Progenitor cell of endocrine pancreas (in vitro differentiated cells): Measurements from ENCODE around the gene F5. TPM values are rescaled to one million over a fixed set of nuclear protein-coding genes. Genes with fewer than 3 reads are reported as not detected.
"Not testable (repeated sequence)": the region's sequence is repeated elsewhere in the genome, so short reads cannot be mapped to it uniquely, and the experiment has no call there.

ENCODE experiments used
- DNase-seq: peaks from one replicate; pipeline ENCODE4 v3.0.0; 2021; ENCODE audit warnings: low spot score; ENCODE audit not compliant: unreplicated experiment
- H3K27ac Mint-ChIP-seq: 2 replicates; pipeline ENCODE4 v1.8.0; 2021; ENCODE audit warnings: mild to moderate bottlenecking, moderate library complexity, mixed read lengths
- H3K27me3 Mint-ChIP-seq: 2 replicates; pipeline ENCODE4 v1.8.0; 2021; ENCODE audit warnings: mixed read lengths
- H3K36me3 Mint-ChIP-seq: 2 replicates; pipeline ENCODE4 v1.8.0; 2022; ENCODE audit warnings: mixed read lengths; ENCODE audit not compliant: insufficient read depth
- H3K4me1 Mint-ChIP-seq: 2 replicates; pipeline ENCODE4 v1.8.0; 2021; ENCODE audit warnings: low read depth, mixed read lengths
- H3K4me3 Mint-ChIP-seq: 2 replicates; pipeline ENCODE4 v1.8.0; 2021; ENCODE audit warnings: low read depth, mild to moderate bottlenecking, moderate library complexity, mixed read lengths
- H3K9me3 Mint-ChIP-seq: 2 replicates; pipeline ENCODE4 v1.8.0; 2021; ENCODE audit warnings: low read depth, mixed read lengths
- total RNA-seq: library from RNA; stranded (reverse); gene quantifications from 2 replicates; pipeline ENCODE4 v1.2.1, GENCODE V29; 2021
- TF ChIP-seq, protein P1 (sequence below): fragments of 200-600 bp; sonication (generic); IDR thresholded peaks from one replicate; pipeline ENCODE4 v1.5.0; 2021; ENCODE audit warnings: antibody characterized with exemption, mild to moderate bottlenecking; ENCODE audit not compliant: unreplicated experiment

F5 gene
- total RNA-seq, 1 donor from 2014 or later = 2.9 TPM

DNA sequence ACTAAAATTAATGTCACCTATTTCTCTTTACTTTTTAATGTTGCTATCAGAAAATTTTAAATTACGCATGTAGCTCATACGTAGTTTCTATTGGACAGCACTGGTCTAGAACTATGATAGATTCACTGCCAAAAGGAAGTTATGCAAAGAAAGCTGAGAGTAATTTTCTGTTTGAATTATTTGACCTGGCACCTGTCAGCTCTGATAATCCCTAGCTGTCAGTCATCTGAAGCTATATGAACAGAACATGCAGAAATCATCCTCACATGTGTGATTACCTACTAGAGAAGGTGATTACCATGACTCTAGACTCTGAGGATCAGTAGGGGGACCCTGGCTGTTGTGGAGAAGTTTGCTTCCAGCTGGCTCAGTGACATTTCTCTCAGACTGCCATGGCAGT is 40.8 kb downstream of the F5 start:
- H3K4me3 Mint-ChIP-seq = no peak overlapping the region
- H3K27me3 Mint-ChIP-seq = peaks cover 4% of the 10 kb centered on the region
- H3K36me3 Mint-ChIP-seq = no peaks in the 10 kb centered on the region
- TF ChIP-seq, protein P1, sequence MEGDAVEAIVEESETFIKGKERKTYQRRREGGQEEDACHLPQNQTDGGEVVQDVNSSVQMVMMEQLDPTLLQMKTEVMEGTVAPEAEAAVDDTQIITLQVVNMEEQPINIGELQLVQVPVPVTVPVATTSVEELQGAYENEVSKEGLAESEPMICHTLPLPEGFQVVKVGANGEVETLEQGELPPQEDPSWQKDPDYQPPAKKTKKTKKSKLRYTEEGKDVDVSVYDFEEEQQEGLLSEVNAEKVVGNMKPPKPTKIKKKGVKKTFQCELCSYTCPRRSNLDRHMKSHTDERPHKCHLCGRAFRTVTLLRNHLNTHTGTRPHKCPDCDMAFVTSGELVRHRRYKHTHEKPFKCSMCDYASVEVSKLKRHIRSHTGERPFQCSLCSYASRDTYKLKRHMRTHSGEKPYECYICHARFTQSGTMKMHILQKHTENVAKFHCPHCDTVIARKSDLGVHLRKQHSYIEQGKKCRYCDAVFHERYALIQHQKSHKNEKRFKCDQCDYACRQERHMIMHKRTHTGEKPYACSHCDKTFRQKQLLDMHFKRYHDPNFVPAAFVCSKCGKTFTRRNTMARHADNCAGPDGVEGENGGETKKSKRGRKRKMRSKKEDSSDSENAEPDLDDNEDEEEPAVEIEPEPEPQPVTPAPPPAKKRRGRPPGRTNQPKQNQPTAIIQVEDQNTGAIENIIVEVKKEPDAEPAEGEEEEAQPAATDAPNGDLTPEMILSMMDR = no peak
- no peak for DNase-seq
- peaks cover 11% of the 10 kb centered on the region for H3K4me1 Mint-ChIP-seq
- no peaks in the 10 kb centered on the region for H3K9me3 Mint-ChIP-seq
- H3K27ac Mint-ChIP-seq = no peak overlapping the region

DNA sequence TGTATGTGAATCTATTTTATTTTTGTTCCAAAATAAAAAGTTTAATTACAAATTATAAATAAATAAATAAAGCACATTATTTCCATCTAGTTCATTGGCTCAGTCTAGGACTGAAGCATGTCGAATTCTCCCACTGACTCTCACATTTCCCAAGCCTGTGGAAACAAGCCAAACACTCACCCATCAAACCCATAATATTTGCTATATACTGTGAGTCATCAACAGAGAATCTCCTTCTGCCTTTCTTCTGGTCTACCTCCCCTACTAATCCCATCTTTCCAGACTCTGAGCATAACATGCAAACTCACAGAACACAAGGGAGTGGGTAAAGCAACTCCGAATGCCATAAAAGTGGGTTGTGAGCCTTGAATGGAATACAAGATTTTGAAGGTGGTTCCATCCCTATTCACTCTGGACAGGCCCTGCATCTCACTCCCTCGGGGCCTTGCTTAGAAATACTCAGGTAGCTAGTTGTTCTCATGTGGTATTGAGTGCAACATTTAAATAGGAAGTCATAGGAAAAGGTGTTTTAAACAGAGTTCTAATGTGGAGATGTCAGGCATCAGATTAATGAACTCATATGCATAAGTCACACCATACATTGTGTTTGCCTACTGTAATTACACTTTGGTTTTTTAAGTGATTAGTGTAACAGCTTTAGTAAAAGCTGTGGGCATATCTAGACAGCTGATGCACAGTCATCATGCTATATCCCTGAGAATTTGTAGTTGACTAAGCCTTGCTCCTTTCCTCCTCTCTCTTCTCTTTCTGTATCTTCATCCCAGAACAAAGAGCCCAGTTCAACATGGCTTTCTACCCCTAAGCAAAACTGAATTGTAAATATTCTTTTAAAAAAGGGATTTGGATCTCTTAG is 47.0 kb downstream of the F5 start:
- TF ChIP-seq, protein P1 = no peak
- H3K9me3 Mint-ChIP-seq = peaks cover 3% of the 10 kb centered on the region
- H3K27me3 Mint-ChIP-seq = peaks cover 4% of the 10 kb centered on the region
- no peak overlapping the region for H3K27ac Mint-ChIP-seq
- DNase-seq = no peak
- no peak overlapping the region for H3K4me3 Mint-ChIP-seq
- peaks cover 9% of the 10 kb centered on the region for H3K4me1 Mint-ChIP-seq
- no peaks in the 10 kb centered on the region for H3K36me3 Mint-ChIP-seq

DNA sequence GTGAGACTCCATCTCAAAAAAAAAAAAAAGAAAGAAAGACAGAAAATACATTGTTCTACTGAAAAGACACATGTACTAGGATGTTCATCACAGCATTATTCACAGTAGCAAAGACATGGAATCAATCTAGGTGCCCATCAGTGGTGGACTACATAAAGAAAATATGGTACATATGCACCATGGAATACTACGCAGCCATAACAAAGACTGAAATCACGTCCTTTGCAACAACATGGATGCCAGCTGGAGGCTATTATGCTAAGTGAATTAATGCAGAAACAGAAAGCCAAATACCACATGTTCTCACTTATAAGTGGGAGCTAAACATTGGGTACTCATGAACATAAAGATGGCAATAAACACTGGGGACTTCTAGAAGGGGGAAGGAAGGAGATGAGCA is 51.6 kb downstream of the F5 start:
- no peaks in the 10 kb centered on the region for H3K36me3 Mint-ChIP-seq
- no peak overlapping the region for H3K27ac Mint-ChIP-seq
- H3K4me1 Mint-ChIP-seq = peaks cover 5% of the 10 kb centered on the region
- TF ChIP-seq, protein P1 = no peak
- H3K4me3 Mint-ChIP-seq = no peak overlapping the region
- peaks cover 9% of the 10 kb centered on the region for H3K9me3 Mint-ChIP-seq
- no peaks in the 10 kb centered on the region for H3K27me3 Mint-ChIP-seq
- no peak for DNase-seq

DNA sequence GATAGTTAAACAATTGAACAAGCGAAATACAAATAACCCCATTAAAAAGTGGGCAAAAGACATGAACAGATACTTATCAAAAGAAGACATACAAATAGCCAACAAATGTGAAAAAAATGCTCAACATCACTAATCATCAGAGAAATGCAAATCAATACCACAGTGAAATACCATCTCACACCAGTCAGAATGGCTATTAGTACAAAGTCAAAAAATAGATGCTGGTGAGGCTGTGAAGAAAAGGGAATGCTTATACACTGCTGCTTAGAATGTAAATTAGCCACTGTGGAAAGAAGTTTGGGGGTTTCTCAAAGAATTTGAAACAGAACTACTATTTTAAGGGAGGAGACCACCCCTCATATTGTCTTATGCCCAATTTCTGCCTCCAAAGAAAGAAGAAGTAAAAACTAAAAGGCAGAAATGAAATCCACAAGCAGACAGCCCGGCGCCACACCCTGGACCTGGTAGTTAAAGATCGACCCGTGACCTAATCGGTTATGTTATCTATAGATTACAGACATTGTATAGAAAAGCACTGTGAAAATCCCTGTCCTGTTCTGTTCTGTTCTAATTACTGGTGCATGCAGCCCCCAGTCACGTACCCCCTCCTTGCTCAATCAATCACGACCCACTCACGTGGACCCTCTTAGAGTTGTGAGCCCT is 52.6 kb downstream of the F5 start:
- not testable (repeated sequence) for H3K9me3 Mint-ChIP-seq, DNase-seq, H3K4me3 Mint-ChIP-seq, H3K27ac Mint-ChIP-seq, H3K36me3 Mint-ChIP-seq, H3K27me3 Mint-ChIP-seq
- peaks cover 14% of the 10 kb centered on the region for H3K4me1 Mint-ChIP-seq

DNA sequence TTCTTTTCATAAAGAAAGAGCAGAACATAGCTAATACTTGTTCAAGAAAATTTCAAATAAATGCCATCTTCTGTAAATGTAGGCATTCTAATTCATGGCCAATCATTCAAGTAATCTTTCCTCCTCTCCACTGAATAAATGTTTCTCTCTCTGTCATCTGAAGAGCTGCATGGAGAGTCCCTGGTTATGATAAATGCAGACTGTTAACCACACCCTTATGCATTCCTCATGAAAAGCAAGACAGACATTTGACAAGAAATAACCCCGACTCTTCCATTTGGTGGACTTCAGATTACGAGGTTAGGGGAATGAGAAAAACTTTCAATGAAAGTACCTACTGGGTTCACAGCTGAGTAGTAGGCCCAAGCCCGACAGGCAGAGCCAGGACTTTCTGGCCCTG is 55.8 kb downstream of the F5 start:
- H3K36me3 Mint-ChIP-seq = no peaks in the 10 kb centered on the region
- H3K27me3 Mint-ChIP-seq = no peaks in the 10 kb centered on the region
- no peak overlapping the region for H3K27ac Mint-ChIP-seq
- H3K4me3 Mint-ChIP-seq = no peak overlapping the region
- TF ChIP-seq, protein P1 = no peak
- DNase-seq = no peak
- peaks cover 9% of the 10 kb centered on the region for H3K9me3 Mint-ChIP-seq
- peaks cover 38% of the 10 kb centered on the region for H3K4me1 Mint-ChIP-seq
